WTC11 (cell line): ENCODE results near the gene SHOC2. TPM values are rescaled to one million over a fixed set of nuclear protein-coding genes. Genes with fewer than 3 reads are reported as not detected.

Experiments
- ATAC-seq: fragments of 200-7000 bp; cut with Tn5 transposase; 2 replicates; pipeline ENCODE4 v1.10.0; 2021; ENCODE audit warnings: mild to moderate bottlenecking, moderate library complexity
- CTCF ChIA-PET: fragments of 300-600 bp; sonication (Branson Sonifier 250); formaldehyde crosslinking; loops from one replicate; lab custom pipeline; 2021; ENCODE audit warnings: antibody characterized with exemption; lab: Charles Lee
- POLR2A ChIA-PET: fragments of 350-600 bp; sonication (Branson Sonifier 250); formaldehyde crosslinking; loops from one replicate; lab custom pipeline; 2021; ENCODE audit warnings: antibody characterized with exemption; lab: Charles Lee
- DNase-seq: peaks from one replicate; pipeline ENCODE4 v3.0.0; 2021; ENCODE audit warnings: low spot score
- H3K27ac Mint-ChIP-seq: 2 replicates; pipeline ENCODE4 v1.8.0; 2021; ENCODE audit warnings: mixed read lengths
- H3K27me3 Mint-ChIP-seq: 2 replicates; pipeline ENCODE4 v1.8.0; 2021; ENCODE audit warnings: low read depth, mild to moderate bottlenecking, moderate library complexity, mixed read lengths
- H3K36me3 Mint-ChIP-seq: 2 replicates; pipeline ENCODE4 v1.8.0; 2021; ENCODE audit warnings: mixed read lengths
- H3K4me1 Mint-ChIP-seq: 2 replicates; pipeline ENCODE4 v1.8.0; 2022; ENCODE audit warnings: mixed read lengths
- H3K4me3 Mint-ChIP-seq: 2 replicates; pipeline ENCODE4 v1.8.0; 2021; ENCODE audit warnings: mild to moderate bottlenecking, moderate library complexity, mixed read lengths
- H3K9me3 Mint-ChIP-seq: 2 replicates; pipeline ENCODE4 v1.8.0; 2021; ENCODE audit warnings: mixed read lengths
- ATF6 ChIP-seq: sonication (generic); formaldehyde crosslinking; IDR thresholded peaks from 2 replicates; pipeline ENCODE4 v1.8.1; 2023; ENCODE audit warnings: mild to moderate bottlenecking, missing genetic modification reagents
- CREB1 ChIP-seq: sonication (generic); formaldehyde crosslinking; IDR thresholded peaks from 2 replicates; pipeline ENCODE4 v1.8.0; 2023; ENCODE audit warnings: mild to moderate bottlenecking, missing genetic modification reagents
- E2F1 ChIP-seq: sonication (generic); formaldehyde crosslinking; IDR thresholded peaks from 2 replicates; pipeline ENCODE4 v1.8.0; 2022; ENCODE audit warnings: mild to moderate bottlenecking, missing genetic modification reagents
- E2F4 ChIP-seq: sonication (generic); formaldehyde crosslinking; IDR thresholded peaks from 2 replicates; pipeline ENCODE4 v1.8.1; 2022; ENCODE audit warnings: low read depth, mild to moderate bottlenecking, moderate library complexity, missing genetic modification reagents, borderline replicate concordance
- FOXK1 ChIP-seq: sonication (generic); formaldehyde crosslinking; IDR thresholded peaks from 2 replicates; pipeline ENCODE4 v1.8.0; 2022; ENCODE audit warnings: mild to moderate bottlenecking, moderate library complexity, missing genetic modification reagents
- HMGA2 ChIP-seq: fragments of 250-450 bp; sonication (Bioruptor Pico); IDR thresholded peaks from 2 replicates; pipeline ENCODE4 v1.4.0; 2021; ENCODE audit warnings: mild to moderate bottlenecking, moderate library complexity
- IRF1 ChIP-seq: sonication (generic); formaldehyde crosslinking; IDR thresholded peaks from 2 replicates; pipeline ENCODE4 v1.8.0; 2023; ENCODE audit warnings: missing genetic modification reagents
- JUN ChIP-seq: sonication (generic); formaldehyde crosslinking; IDR thresholded peaks from 2 replicates; pipeline ENCODE4 v1.8.0; 2023; ENCODE audit warnings: mild to moderate bottlenecking, missing genetic modification reagents
- KAT7 ChIP-seq: sonication (generic); formaldehyde crosslinking; IDR thresholded peaks from 2 replicates; pipeline ENCODE4 v1.8.1; 2023; ENCODE audit warnings: missing genetic modification reagents, mild to moderate bottlenecking, borderline replicate concordance
- MAX ChIP-seq: sonication (generic); formaldehyde crosslinking; IDR thresholded peaks from 2 replicates; pipeline ENCODE4 v1.8.0; 2022; ENCODE audit warnings: mild to moderate bottlenecking, missing genetic modification reagents
- MYBL2 ChIP-seq: sonication (generic); formaldehyde crosslinking; IDR thresholded peaks from 2 replicates; pipeline ENCODE4 v1.8.1; 2023; ENCODE audit warnings: mild to moderate bottlenecking, moderate library complexity, missing genetic modification reagents
- NFYB ChIP-seq: sonication (generic); formaldehyde crosslinking; conservative IDR thresholded peaks from 2 replicates; pipeline ENCODE4 v1.8.0; 2022; ENCODE audit warnings: low read depth, missing genetic modification reagents
- OVOL2 ChIP-seq: fragments of 250-450 bp; sonication (Bioruptor Pico); IDR thresholded peaks from 2 replicates; pipeline ENCODE4 v1.9.0; 2021; ENCODE audit warnings: mild to moderate bottlenecking, borderline replicate concordance
- ZNF121 ChIP-seq: sonication (generic); formaldehyde crosslinking; IDR thresholded peaks from 2 replicates; pipeline ENCODE4 v1.8.0; 2023; ENCODE audit warnings: missing genetic modification reagents
- ZNF219 ChIP-seq: sonication (generic); formaldehyde crosslinking; IDR thresholded peaks from 2 replicates; pipeline ENCODE4 v1.8.0; 2023; ENCODE audit warnings: missing genetic modification reagents, mild to moderate bottlenecking, borderline replicate concordance
- ZNF281 ChIP-seq: sonication (generic); formaldehyde crosslinking; IDR thresholded peaks from 2 replicates; pipeline ENCODE4 v1.8.0; 2023; ENCODE audit warnings: mild to moderate bottlenecking, missing genetic modification reagents
- ZNF425 ChIP-seq: fragments of 250-450 bp; sonication (Bioruptor Pico); conservative IDR thresholded peaks from 2 replicates; pipeline ENCODE4 v1.9.0; 2021; ENCODE audit warnings: mild to moderate bottlenecking
- ZSCAN18 ChIP-seq: fragments of 250-450 bp; sonication (Bioruptor Pico); IDR thresholded peaks from 2 replicates; pipeline ENCODE4 v2.1.2; 2022; ENCODE audit warnings: mild to moderate bottlenecking, moderate library complexity
- total RNA-seq: library from RNA; stranded (reverse); gene quantifications from 3 replicates; pipeline ENCODE4 v1.2.3, GENCODE V29; 2021

The SHOC2 gene
- total RNA-seq, 1 experiment from 2014 or later, result 21.6 TPM

GRCh38 chr10:110985497-110986275 is 66.3 kb downstream of the SHOC2 start:
- H3K27ac Mint-ChIP-seq, result no peak overlapping the region
- no peak for TF ChIP-seq ZNF219
- TF ChIP-seq NFYB (CRISPR knock-in tag), result no peak
- no peak for TF ChIP-seq JUN (CRISPR knock-in tag)
- TF ChIP-seq IRF1, result no peak
- TF ChIP-seq ZNF121 (CRISPR knock-in tag), result no peak
- TF ChIP-seq MAX (CRISPR knock-in tag), result no peak
- TF ChIP-seq E2F4 (CRISPR knock-in tag), result no peak
- no peak for TF ChIP-seq FOXK1 (CRISPR knock-in tag)
- TF ChIP-seq ZNF281 (CRISPR knock-in tag), result no peak
- no peak for TF ChIP-seq CREB1 (CRISPR knock-in tag)
- TF ChIP-seq HMGA2 (CRISPR knock-in tag), result no peak
- no peak for TF ChIP-seq ZSCAN18 (CRISPR knock-in tag)
- no peak for TF ChIP-seq ZNF425 (CRISPR knock-in tag)
- TF ChIP-seq E2F1 (CRISPR knock-in tag), result no peak
- TF ChIP-seq ATF6, result no peak
- no peak for TF ChIP-seq KAT7 (CRISPR knock-in tag)
- no peak for TF ChIP-seq MYBL2
- TF ChIP-seq OVOL2 (CRISPR knock-in tag), result no peak
- no peaks in the 10 kb centered on the region for H3K4me1 Mint-ChIP-seq
- H3K27me3 Mint-ChIP-seq, result no peaks in the 10 kb centered on the region
- no peak overlapping the region for H3K4me3 Mint-ChIP-seq
- ChIA-PET CTCF (no interaction called here), POLR2A (no interaction called here)
- ATAC-seq (no peak), DNase-seq (no peak)
- peaks cover 19% of the 10 kb centered on the region for H3K9me3 Mint-ChIP-seq
- H3K36me3 Mint-ChIP-seq, result peaks cover 18% of the 10 kb centered on the region
